HepG2 (cell line): Measurements from ENCODE around the gene NOSTRIN. TPM values are rescaled to one million over a fixed set of nuclear protein-coding genes. Genes with fewer than 3 reads are reported as not detected.

ENCODE experiments used
- ATAC-seq: fragments of 200-7000 bp; cut with Tn5 transposase; 3 replicates; pipeline ENCODE4 v1.9.1; 2020; ENCODE audit warnings: mild to moderate bottlenecking, moderate library complexity
- BruUV-seq: library from RNA; stranded (reverse); fragments of 400-500 nt; replicated peaks from 2 replicates; lab custom pipeline; 2021; lab: Mats Ljungman, UMichigan
- CTCF ChIA-PET: fragments of 300-600 bp; formaldehyde crosslinking; extraction: SDS; loops from one replicate; lab custom pipeline; 2021; ENCODE audit warnings: low total read pairs, inconsistent platforms, low intra/inter-chr PET ratio; lab: Yijun Ruan, JAX
- POLR2A ChIA-PET: fragments of 350-600 bp; sonication (Branson Sonifier 250); formaldehyde crosslinking; loops from one replicate; lab custom pipeline; 2020; ENCODE audit warnings: antibody characterized with exemption, inconsistent platforms; lab: Yijun Ruan, JAX
- DNase-seq: peaks from one replicate; pipeline ENCODE4 v3.0.0-alpha.2; 2015; ENCODE audit warnings: low spot score
- FAIRE-seq: peaks from 3 replicates; lab custom pipeline; 2011; peaks lifted over from hg19 to GRCh38; lab: Jason Lieb, UNC
- H2AFZ ChIP-seq: one replicate; pipeline ENCODE4 v1.6.1; 2011; ENCODE audit warnings: low read length, inconsistent platforms
- H3K27ac ChIP-seq: fragments of 300-600 bp; 3 replicates; pipeline ENCODE4 v1.8.0; 2011; ENCODE audit warnings: mixed run types, mild to moderate bottlenecking, mixed read lengths, low read length, inconsistent platforms; ENCODE audit not compliant: insufficient read depth; ENCODE audit errors: extremely low read length
- H3K27me3 ChIP-seq, 2 experiments: fragments of 200-600 bp in 1 of 2; 2 replicates in 1 of 2; 3 replicates in 1 of 2; pipeline versions ENCODE4 v1.6.0 to v1.8.0; 2011; ENCODE audit warnings: low read length in 2 of 2, mild to moderate bottlenecking in 2 of 2, moderate library complexity in 2 of 2, inconsistent platforms in 1 of 2; ENCODE audit not compliant: insufficient read depth in 2 of 2, control insufficient read depth in 1 of 2
- H3K36me3 ChIP-seq, 2 experiments: fragments of 200-600 bp in 1 of 2; replicated peaks in 1 of 2; 2 replicates in 1 of 2; 3 replicates in 1 of 2; pipeline versions ENCODE4 v1.5.1 to v1.8.0; 2011; ENCODE audit warnings: low read length in 2 of 2, inconsistent platforms in 1 of 2; ENCODE audit not compliant: insufficient read depth in 2 of 2, control insufficient read depth in 1 of 2
- H3K4me1 ChIP-seq: 2 replicates; pipeline ENCODE4 v1.5.1; 2012; ENCODE audit warnings: low read length, inconsistent platforms; ENCODE audit not compliant: insufficient read depth
- H3K4me2 ChIP-seq: 2 replicates; pipeline ENCODE4 v1.6.0; 2011; ENCODE audit warnings: low read depth, low read length, inconsistent platforms
- H3K4me3 ChIP-seq, 3 experiments: fragments of 200-600 bp in 1 of 3; sonication (generic), shearing (Covaris generic) in 1 of 3; replicated peaks in 1 of 3; 2 replicates each; pipeline ENCODE4 v1.5.1; 2011 to 2016; ENCODE audit warnings: low read length in 3 of 3, inconsistent platforms in 2 of 3, low read depth in 2 of 3, mild to moderate bottlenecking in 2 of 3, control low read depth in 1 of 3, mixed read lengths in 1 of 3; ENCODE audit not compliant: insufficient read depth in 1 of 3
- H3K79me2 ChIP-seq: one replicate; pipeline ENCODE4 v1.6.1; 2011; ENCODE audit warnings: low read length, inconsistent platforms; ENCODE audit not compliant: insufficient read depth
- H3K9ac ChIP-seq: 2 replicates; pipeline ENCODE4 v1.6.0; 2011; ENCODE audit warnings: mild to moderate bottlenecking, low read depth, low read length, inconsistent platforms; ENCODE audit not compliant: insufficient read depth
- H3K9me3 ChIP-seq: 2 replicates; pipeline ENCODE4 v1.5.1; 2012; ENCODE audit warnings: mild to moderate bottlenecking, low read length
- H4K20me1 ChIP-seq: 2 replicates; pipeline ENCODE4 v1.6.0; 2011; ENCODE audit warnings: inconsistent platforms, mild to moderate bottlenecking, low read length, moderate library complexity; ENCODE audit not compliant: insufficient read depth
- CBX1 ChIP-seq: IDR thresholded peaks from one replicate; pipeline ENCODE4 v1.6.1; 2016; ENCODE audit warnings: antibody characterized with exemption, low read depth
- CHD4 ChIP-seq: fragments of 200-600 bp; sonication (generic); IDR thresholded peaks from 2 replicates; pipeline ENCODE4 v1.7.0; 2017; ENCODE audit warnings: mild to moderate bottlenecking, low read length, borderline replicate concordance
- FOSL2 ChIP-seq: sonication (generic); formaldehyde crosslinking; IDR thresholded peaks from 2 replicates; pipeline ENCODE4 v1.4.0; 2020; ENCODE audit warnings: missing genetic modification reagents
- GATAD2A ChIP-seq: IDR thresholded peaks from 2 replicates; pipeline ENCODE4 v1.6.1; 2016
- HOMEZ ChIP-seq: IDR thresholded peaks from 2 replicates; pipeline ENCODE4 v1.6.1; 2016; ENCODE audit warnings: low read depth
- KLF9 ChIP-seq: IDR thresholded peaks from 2 replicates; pipeline ENCODE4 v1.6.1; 2016; ENCODE audit warnings: low read depth
- MAFG ChIP-seq: sonication (generic); formaldehyde crosslinking; IDR thresholded peaks from 2 replicates; pipeline ENCODE4 v1.5.1; 2020; ENCODE audit warnings: mild to moderate bottlenecking, missing genetic modification reagents
- REST ChIP-seq, 2 experiments: IDR thresholded peaks; 2 replicates each; pipeline ENCODE4 v1.6.1; 2011 to 2012; ENCODE audit warnings: low read length in 2 of 2, borderline replicate concordance in 1 of 2, low read depth in 1 of 2, mild to moderate bottlenecking in 1 of 2, moderate library complexity in 1 of 2
- SRSF1 ChIP-seq: fragments of 200-400 bp; formaldehyde crosslinking; optimal IDR thresholded peaks from 2 replicates; pipeline ENCODE3; 2017; ENCODE audit warnings: mild to moderate bottlenecking, low read depth, low read length, moderate library complexity
- SSRP1 ChIP-seq: IDR thresholded peaks from 2 replicates; pipeline ENCODE4 v1.6.1; 2016; ENCODE audit warnings: control low read depth
- TFAP4 ChIP-seq: sonication (generic); IDR thresholded peaks from 2 replicates; pipeline ENCODE4 v1.6.1; 2016; ENCODE audit warnings: low read depth, borderline replicate concordance
- ZFP36L1 ChIP-seq: sonication (generic); formaldehyde crosslinking; IDR thresholded peaks from 2 replicates; pipeline ENCODE4 v1.8.0; 2022; ENCODE audit warnings: mild to moderate bottlenecking, missing genetic modification reagents, moderate library complexity
- ZKSCAN8 ChIP-seq: IDR thresholded peaks from 2 replicates; pipeline ENCODE4 v1.6.1; 2016; ENCODE audit warnings: borderline replicate concordance, missing genetic modification reagents, missing compliant biosample characterization
- ZNF121 ChIP-seq: sonication (generic); formaldehyde crosslinking; IDR thresholded peaks from 2 replicates; pipeline ENCODE4 v1.5.0; 2020; ENCODE audit warnings: mild to moderate bottlenecking, missing genetic modification reagents
- ZNF430 ChIP-seq: sonication (generic); formaldehyde crosslinking; IDR thresholded peaks from 2 replicates; pipeline ENCODE4 v1.9.0; 2021; ENCODE audit warnings: mild to moderate bottlenecking, missing genetic modification reagents
- ZNF652 ChIP-seq: IDR thresholded peaks from 2 replicates; pipeline ENCODE4 v1.6.1; 2016; ENCODE audit warnings: low read depth, borderline replicate concordance
- ZNF713 ChIP-seq: sonication (generic); formaldehyde crosslinking; IDR thresholded peaks from 2 replicates; pipeline ENCODE4 v1.4.0; 2020; ENCODE audit warnings: mild to moderate bottlenecking, missing genetic modification reagents
- ZNF792 ChIP-seq: IDR thresholded peaks from 2 replicates; pipeline ENCODE4 v1.6.1; 2016
- WGBS: methylation state at CpG from one replicate; pipeline ENCODE4 v1.1.6; 2017; ENCODE audit warnings: low lambda C conversion rate; 5-methylcytosine and 5-hydroxymethylcytosine counted together
- in situ Hi-C: cut with HindIII; loops from 2 replicates; pipeline ENCODE4 v1.10.0; 2017; ENCODE audit warnings: low pct_unique_long_range_greater_than_20kb; ENCODE audit not compliant: extremely low pct_ligation_motif_present
- intact Hi-C: fragments of 100-400 bp; cut with micrococcal nuclease; formaldehyde crosslinking; loops from one replicate; pipeline ENCODE4 v1.10.0; 2022; ENCODE audit not compliant: unreplicated experiment
- polyA plus RNA-seq, 8 experiments: library from polyadenylated mRNA; depleted of rRNA in 3 of 8; stranded (reverse) in 7 of 8; unstranded in 1 of 8; fragments of >200 nt; fragmentation: Illumina TruSeq in 4 of 8; extraction: Trizol in 4 of 8; gene quantifications; 2 replicates each; pipeline versions ENCODE4 v1.2.1 to v1.2.3, GENCODE V29; 2011 to 2016; ENCODE audit warnings: low read depth in 4 of 8, missing spikeins in 1 of 8, mixed read lengths in 1 of 8; ENCODE audit not compliant: insufficient read depth in 1 of 8
- total RNA-seq, 5 experiments: library from RNA; depleted of rRNA; stranded (reverse); fragments of >200 nt; fragmentation: Illumina TruSeq; extraction: Trizol; gene quantifications; 2 replicates each; pipeline ENCODE4 v1.2.3, GENCODE V29; 2016; ENCODE audit warnings: low read depth in 1 of 5

NOSTRIN gene
- total and polyA plus RNA-seq, 2 of the 13 experiments (the other 11 are each of a cell fraction or from before 2014, with no cell fraction given), result 0.22 TPM

GRCh38 chr2:168766600-168766999, 35.8 kb upstream of the NOSTRIN start:
- 84% methylated on average over 2 of the region's 2 CpGs for WGBS
- TF ChIP-seq CHD4 (no peak), ZKSCAN8 (CRISPR knock-in tag) (no peak), ZNF713 (CRISPR knock-in tag) (no peak), CBX1 (no peak), ZNF121 (no peak), GATAD2A (CRISPR knock-in tag) (no peak), KLF9 (CRISPR knock-in tag) (no peak), MAFG (CRISPR knock-in tag) (no peak), ZNF792 (no peak), ZNF652 (CRISPR knock-in tag) (no peak), HOMEZ (CRISPR knock-in tag) (peak; percentile 52; the same call in 1 of the 2 replicates), ZFP36L1 (CRISPR knock-in tag) (no peak), ZNF430 (no peak), SRSF1 (no peak), REST (IDR thresholded peaks at IDR 0.05; ENCODE audit: borderline replicate concordance in 1 of 2, low read depth in 1 of 2, low read length in 2 of 2) (no peak), SSRP1 (CRISPR knock-in tag) (no peak), FOSL2 (CRISPR knock-in tag) (peak; percentile 65), TFAP4 (0 out of 2 replicates have a peak, but pooled peaks have one; percentile 27)
- Histone ChIP-seq H3K4me3 (no peak overlapping the region), H3K9me3 (no peaks in the 10 kb centered on the region), H3K9ac (no peak overlapping the region), H4K20me1 (no peaks in the 10 kb centered on the region), H3K79me2 (no peaks in the 10 kb centered on the region), H3K27ac (no peak overlapping the region), H3K36me3 (peaks cover 2 to 16% of the 10 kb centered on the region in 2 experiments), H2AFZ (no peak overlapping the region), H3K4me1 (no peaks in the 10 kb centered on the region), H3K27me3 (no peaks in the 10 kb centered on the region), H3K4me2 (no peak overlapping the region)
- BruUV-seq, result no TSS peak
- in situ Hi-C loops (no loop called here), intact Hi-C loops (no loop called here)
- no peak for DNase-seq
- no peak for FAIRE-seq
- POLR2A ChIA-PET, result no interaction called here
- CTCF ChIA-PET, result no interaction called here
- no peak for ATAC-seq
